ENCODE measurements around the gene FAM120A. TPM values are rescaled to one million over a fixed set of nuclear protein-coding genes. Genes with fewer than 3 reads are reported as not detected.

Gene FAM120A
- total and polyA plus RNA-seq, 7 experiments from 2014 or later = 9.0 to 136 (median 80.2) TPM

GRCh38 chr9:93555370-93555769 is 103.9 kb downstream of the FAM120A start:
- Mint-ChIP-seq H3K9me3 (no peaks in the 10 kb centered on the region), H3K4me3 (no peak overlapping the region), H3K27ac (peak overlapping the region in 5 of 9 donors; percentile 12 to 62 (median 46)), H3K36me3 (peaks cover 9 to 56% (median 22%) of the 10 kb centered on the region in 5 donors), H3K4me1 (peaks cover 0 to 3% (median 0%) of the 10 kb centered on the region in 7 donors), H3K27me3 (no peaks in the 10 kb centered on the region)
- intact Hi-C loops (cut with micrococcal nuclease) = no loop called here
- POLR2A ChIA-PET = no interaction called here
- ATAC-seq (no peak), DNase-seq (no peak)
- Histone ChIP-seq H3K9me3 (ENCODE audit: control insufficient read depth in 2 of 3, low read length in 3 of 3) (no peaks in the 10 kb centered on the region), H3K27ac (ENCODE audit: low read depth, low read length) (no peak overlapping the region), H3K36me3 (ENCODE audit: control insufficient read depth in 2 of 3, insufficient read depth in 3 of 3, low read length in 3 of 3) (peaks cover 21 to 71% (median 32%) of the 10 kb centered on the region in 3 experiments), H3K27me3 (ENCODE audit: control insufficient read depth in 2 of 2, insufficient read depth in 2 of 2, low read length in 2 of 2) (no peaks in the 10 kb centered on the region), H3K4me3 (ENCODE audit: low read length) (no peak overlapping the region), H3K4me1 (ENCODE audit: control insufficient read depth in 2 of 2, insufficient read depth in 2 of 2, low read length in 2 of 2) (no peaks in the 10 kb centered on the region)
- CTCF ChIA-PET = no interaction called here

- no peaks in the 10 kb centered on the region for H3K27me3 ChIP-seq (ENCODE audit: control insufficient read depth in 2 of 2, insufficient read depth in 2 of 2, low read length in 2 of 2)
- Mint-ChIP-seq H3K27me3 (no peaks in the 10 kb centered on the region), H3K4me1 (peaks cover 0 to 3% (median 0%) of the 10 kb centered on the region in 7 donors), H3K36me3 (peaks cover 7 to 46% (median 16%) of the 10 kb centered on the region in 5 donors), H3K9me3 (no peaks in the 10 kb centered on the region), H3K4me3 (no peak overlapping the region), H3K27ac (no peak overlapping the region)
- no peaks in the 10 kb centered on the region for H3K4me1 ChIP-seq (ENCODE audit: control insufficient read depth in 2 of 2, insufficient read depth in 2 of 2, low read length in 2 of 2)
- ATAC-seq (no peak), DNase-seq (no peak)
- peaks cover 24 to 73% (median 32%) of the 10 kb centered on the region in 3 experiments for H3K36me3 ChIP-seq (ENCODE audit: control insufficient read depth in 2 of 3, insufficient read depth in 3 of 3, low read length in 3 of 3)
- no peak overlapping the region for H3K27ac ChIP-seq (ENCODE audit: low read depth, low read length)
- CTCF ChIA-PET = no interaction called here
- no peak overlapping the region for H3K4me3 ChIP-seq (ENCODE audit: low read length)
- POLR2A ChIA-PET = no interaction called here
- H3K9me3 ChIP-seq (ENCODE audit: control insufficient read depth in 2 of 3, low read length in 3 of 3) = no peaks in the 10 kb centered on the region
- intact Hi-C loops (cut with micrococcal nuclease) = no loop called here
These were observed 106.1 kb downstream of the FAM120A start for GRCh38 chr9:93557366-93558137.

GRCh38 chr9:93558503-93558902 is 107.0 kb downstream of the FAM120A start:
- Histone ChIP-seq H3K4me1 (ENCODE audit: control insufficient read depth in 2 of 2, insufficient read depth in 2 of 2, low read length in 2 of 2) (no peaks in the 10 kb centered on the region), H3K4me3 (ENCODE audit: low read length) (no peak overlapping the region), H3K27ac (ENCODE audit: low read depth, low read length) (no peak overlapping the region), H3K27me3 (ENCODE audit: control insufficient read depth in 2 of 2, insufficient read depth in 2 of 2, low read length in 2 of 2) (no peaks in the 10 kb centered on the region), H3K36me3 (ENCODE audit: control insufficient read depth in 2 of 3, insufficient read depth in 3 of 3, low read length in 3 of 3) (peaks cover 24 to 73% (median 31%) of the 10 kb centered on the region in 3 experiments), H3K9me3 (ENCODE audit: control insufficient read depth in 2 of 3, low read length in 3 of 3) (no peaks in the 10 kb centered on the region)
- Mint-ChIP-seq H3K4me3 (no peak overlapping the region), H3K4me1 (peaks cover 0 to 3% (median 0%) of the 10 kb centered on the region in 7 donors), H3K36me3 (peaks cover 7 to 48% (median 22%) of the 10 kb centered on the region in 5 donors), H3K9me3 (no peaks in the 10 kb centered on the region), H3K27ac (peak overlapping the region in 5 of 9 donors; percentile 2 to 77 (median 44)), H3K27me3 (no peaks in the 10 kb centered on the region)
- DNase-seq (no peak), ATAC-seq (no peak)
- CTCF ChIA-PET = no interaction called here
- intact Hi-C loops (cut with micrococcal nuclease) = no loop called here
- POLR2A ChIA-PET = no interaction called here

GRCh38 chr9:93560991-93561390 is 109.5 kb downstream of the FAM120A start:
- Histone ChIP-seq H3K27me3 (ENCODE audit: control insufficient read depth in 2 of 2, insufficient read depth in 2 of 2, low read length in 2 of 2) (no peaks in the 10 kb centered on the region), H3K27ac (ENCODE audit: low read depth, low read length) (no peak overlapping the region), H3K4me3 (ENCODE audit: low read length) (no peak overlapping the region), H3K9me3 (ENCODE audit: control insufficient read depth in 2 of 3, low read length in 3 of 3) (no peaks in the 10 kb centered on the region), H3K36me3 (ENCODE audit: control insufficient read depth in 2 of 3, insufficient read depth in 3 of 3, low read length in 3 of 3) (peaks cover 24 to 70% (median 27%) of the 10 kb centered on the region in 3 experiments), H3K4me1 (ENCODE audit: control insufficient read depth in 2 of 2, insufficient read depth in 2 of 2, low read length in 2 of 2) (no peaks in the 10 kb centered on the region)
- DNase-seq = no peak
- POLR2A ChIA-PET = interaction anchor here (0.5 to 0.9 kb wide), 3 partner anchors 13 to 447 kb away, joined by 3 to 4 read pairs (median 3); no protein-coding TSS in a partner anchor
- peaks cover 0 to 41% (median 16%) of the 10 kb centered on the region in 5 donors for H3K36me3 Mint-ChIP-seq
- ATAC-seq = no peak
- H3K9me3 Mint-ChIP-seq = no peaks in the 10 kb centered on the region
- CTCF ChIA-PET = interaction anchor here (0.5 to 1.0 kb wide), 2 partner anchors 14 to 558 kb away, joined by 3 to 5 read pairs; no protein-coding TSS in a partner anchor
- H3K27ac Mint-ChIP-seq = no peak overlapping the region
- peaks cover 0 to 10% (median 7%) of the 10 kb centered on the region in 7 donors for H3K4me1 Mint-ChIP-seq
- intact Hi-C loops (cut with micrococcal nuclease) = loop anchor here in 1 of 2 donors (10.0 kb wide), 1 partner anchor 886 kb away; the partner anchor contains the start of gene IPPK
- no peaks in the 10 kb centered on the region for H3K27me3 Mint-ChIP-seq
- H3K4me3 Mint-ChIP-seq = no peak overlapping the region

- CTCF ChIA-PET = no interaction called here
- intact Hi-C loops (cut with micrococcal nuclease) = loop anchor here in 1 of 2 donors (10.0 kb wide), 1 partner anchor 887 kb away; the partner anchor contains the start of gene IPPK
- H3K9me3 ChIP-seq (ENCODE audit: control insufficient read depth in 2 of 3, low read length in 3 of 3) = no peaks in the 10 kb centered on the region
- peaks cover 0 to 35% (median 15%) of the 10 kb centered on the region in 5 donors for H3K36me3 Mint-ChIP-seq
- no peak for ATAC-seq
- DNase-seq = no peak
- H3K4me1 Mint-ChIP-seq = peaks cover 0 to 16% (median 14%) of the 10 kb centered on the region in 7 donors
- no peaks in the 10 kb centered on the region for H3K27me3 ChIP-seq (ENCODE audit: control insufficient read depth in 2 of 2, insufficient read depth in 2 of 2, low read length in 2 of 2)
- no peak overlapping the region for H3K27ac ChIP-seq (ENCODE audit: low read depth, low read length)
- POLR2A ChIA-PET = no interaction called here
- no peaks in the 10 kb centered on the region for H3K9me3 Mint-ChIP-seq
- H3K36me3 ChIP-seq (ENCODE audit: control insufficient read depth in 2 of 3, insufficient read depth in 3 of 3, low read length in 3 of 3) = peaks cover 22 to 60% (median 24%) of the 10 kb centered on the region in 3 experiments
- no peaks in the 10 kb centered on the region for H3K27me3 Mint-ChIP-seq
- H3K4me3 Mint-ChIP-seq = no peak overlapping the region
- no peak overlapping the region for H3K4me3 ChIP-seq (ENCODE audit: low read length)
- peaks cover 4% of the 10 kb centered on the region in 2 donors for H3K4me1 ChIP-seq (ENCODE audit: control insufficient read depth in 2 of 2, insufficient read depth in 2 of 2, low read length in 2 of 2)
- no peak overlapping the region for H3K27ac Mint-ChIP-seq
These were observed 110.7 kb downstream of the FAM120A start for GRCh38 chr9:93562157-93562556.

- DNase-seq (no peak), ATAC-seq (no peak)
- peaks cover 8 to 9% of the 10 kb centered on the region in 2 donors for H3K4me1 ChIP-seq (ENCODE audit: control insufficient read depth in 2 of 2, insufficient read depth in 2 of 2, low read length in 2 of 2)
- peaks cover 9 to 34% (median 10%) of the 10 kb centered on the region in 3 experiments for H3K36me3 ChIP-seq (ENCODE audit: control insufficient read depth in 2 of 3, insufficient read depth in 3 of 3, low read length in 3 of 3)
- POLR2A ChIA-PET = interaction anchor here (0.7 to 1.5 kb wide), 3 partner anchors 35 to 498 kb away, joined by 3 to 9 read pairs (median 4); partner anchors contain the start of gene FAM120AOS
- H3K27ac ChIP-seq (ENCODE audit: low read depth, low read length) = no peak overlapping the region
- Mint-ChIP-seq H3K36me3 (peaks cover 0 to 20% (median 13%) of the 10 kb centered on the region in 5 donors), H3K27ac (peak overlapping the region in 2 of 9 donors; percentile 72 to 80), H3K4me1 (peaks cover 0 to 25% (median 20%) of the 10 kb centered on the region in 7 donors), H3K27me3 (no peaks in the 10 kb centered on the region), H3K4me3 (no peak overlapping the region), H3K9me3 (no peaks in the 10 kb centered on the region)
- intact Hi-C loops (cut with micrococcal nuclease) = loop anchor here (5.0 to 10.0 kb wide), 4 partner anchors 468 to 1942 kb away; partner anchors contain the start of genes CARD19 (in 1 of the 2) and IPPK (in 1 of the 2)
- H3K9me3 ChIP-seq (ENCODE audit: control insufficient read depth in 2 of 3, low read length in 3 of 3) = no peaks in the 10 kb centered on the region
- no peaks in the 10 kb centered on the region for H3K27me3 ChIP-seq (ENCODE audit: control insufficient read depth in 2 of 2, insufficient read depth in 2 of 2, low read length in 2 of 2)
- CTCF ChIA-PET = interaction anchor here (0.7 to 1.0 kb wide), 2 partner anchors 404 to 456 kb away, joined by 3 read pairs; no protein-coding TSS in a partner anchor
- H3K4me3 ChIP-seq (ENCODE audit: low read length) = no peak overlapping the region
These were observed 113.6 kb downstream of the FAM120A start for GRCh38 chr9:93565089-93565488.
